Activated T-helper 2 cell treated with anti-CD3 and anti-CD28 coated beads, Interferon-gamma antibody, Interleukin-2, Interleukin-4, amounts not matched to agents 10 μg/mL and 5 μg/mL and 100 μg/mL, durations not matched to agents 14 hours and 24 hours and 36 hours (primary cell): ENCODE results near the gene ZIC2. TPM values are rescaled to one million over a fixed set of nuclear protein-coding genes. Genes with fewer than 3 reads are reported as not detected.
"Not testable (repeated sequence)": the region's sequence is repeated elsewhere in the genome, so short reads cannot be mapped to it uniquely, and the experiment has no call there.

Experiments
- DNase-seq: peaks from one replicate; pipeline ENCODE4 v3.0.0; 2021; ENCODE audit warnings: low spot score
- H3K27ac Mint-ChIP-seq: one replicate; pipeline ENCODE4 v1.8.0; 2021; ENCODE audit warnings: mixed read lengths
- H3K27me3 Mint-ChIP-seq: one replicate; pipeline ENCODE4 v1.8.0; 2021; ENCODE audit warnings: low read depth, mixed read lengths
- H3K36me3 Mint-ChIP-seq: one replicate; pipeline ENCODE4 v1.8.0; 2021; ENCODE audit warnings: low read depth, mixed read lengths
- H3K4me1 Mint-ChIP-seq: one replicate; pipeline ENCODE4 v1.8.0; 2021; ENCODE audit warnings: low read depth, mixed read lengths
- H3K4me3 Mint-ChIP-seq: one replicate; pipeline ENCODE4 v1.8.0; 2021; ENCODE audit warnings: low read depth, mild to moderate bottlenecking, moderate library complexity, mixed read lengths
- H3K9me3 Mint-ChIP-seq: one replicate; pipeline ENCODE4 v1.8.0; 2021; ENCODE audit warnings: mixed read lengths
- intact Hi-C: fragments of 100-400 bp; cut with micrococcal nuclease; formaldehyde crosslinking; loops from one replicate; pipeline ENCODE4 v1.15.1; 2023
- total RNA-seq: library from RNA; stranded (reverse); gene quantifications from 2 replicates; pipeline ENCODE4 v1.2.3, GENCODE V29; 2022

The ZIC2 gene
- total RNA-seq, 1 donor from 2014 or later = not detected

DNA sequence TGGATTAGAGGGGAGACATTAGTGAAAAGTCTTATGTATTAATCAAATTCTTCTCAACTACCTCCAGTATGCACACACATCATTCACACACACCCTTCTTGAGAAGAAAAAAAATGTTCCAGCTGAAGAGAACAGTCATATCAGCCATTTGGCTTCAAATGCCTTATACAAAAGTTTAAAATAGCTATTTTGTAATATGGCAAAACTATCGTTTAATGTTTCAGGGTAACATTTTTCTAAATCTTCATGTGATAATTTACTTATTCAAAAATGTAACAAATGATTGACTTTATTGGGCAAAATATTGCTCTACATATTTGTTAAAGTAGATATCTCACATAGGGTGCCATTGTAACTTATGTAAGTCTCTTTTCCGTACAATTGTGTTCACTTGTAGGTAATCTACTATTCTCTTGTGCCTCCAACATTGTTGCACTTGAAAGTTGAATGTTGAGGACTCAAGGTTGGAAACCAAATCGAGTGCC lies 13.6 kb downstream of the ZIC2 start:
- Mint-ChIP-seq H3K27me3 (peaks cover 81% of the 10 kb centered on the region), H3K4me1 (peaks cover 12% of the 10 kb centered on the region), H3K36me3 (peaks cover 3% of the 10 kb centered on the region), H3K27ac (no peak overlapping the region), H3K4me3 (no peak overlapping the region), H3K9me3 (no peaks in the 10 kb centered on the region)
- DNase-seq = no peak
- intact Hi-C loops = loop anchor here (1.0 to 5.0 kb wide), 3 partner anchors 38 to 517 kb away; no protein-coding TSS in a partner anchor

DNA sequence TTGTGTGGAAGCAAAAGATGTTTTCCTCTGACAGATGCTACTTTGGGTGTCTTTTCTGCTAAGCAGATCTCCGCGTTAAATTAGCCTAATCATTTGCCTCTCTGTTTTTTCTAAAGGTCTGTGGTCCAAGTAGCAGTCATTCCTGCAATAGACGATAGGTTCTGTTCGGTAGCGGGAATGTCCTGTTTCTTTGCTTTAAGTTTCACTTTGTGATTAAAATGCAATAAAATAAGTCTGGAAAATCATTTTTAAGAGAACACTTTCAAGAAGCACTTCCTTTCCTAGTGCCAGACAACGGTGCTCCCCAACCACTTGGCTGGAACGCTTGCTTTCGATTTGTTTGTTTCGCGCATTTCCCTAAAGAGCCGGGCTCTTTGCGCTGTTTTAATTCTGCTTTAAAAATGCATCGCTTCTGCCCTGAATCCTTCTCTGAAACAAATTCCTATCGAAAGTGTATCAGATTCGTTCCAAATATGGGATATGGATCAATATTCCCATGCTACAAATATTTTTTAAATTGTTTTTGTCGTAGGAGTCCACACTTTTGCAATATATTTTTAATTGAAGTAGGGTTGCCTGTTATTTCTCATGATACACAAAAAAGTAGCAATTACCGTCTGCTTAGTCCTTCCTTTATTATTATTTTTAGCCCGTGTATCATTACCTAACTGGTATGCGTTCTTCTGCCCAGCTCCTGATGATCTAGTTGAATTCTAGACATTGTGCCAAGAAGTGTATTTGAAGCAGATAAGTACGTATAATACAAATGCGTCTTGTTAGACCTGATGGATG lies 14.2 kb downstream of the ZIC2 start:
- H3K9me3 Mint-ChIP-seq = no peaks in the 10 kb centered on the region
- intact Hi-C loops = loop anchor here (1.0 to 5.0 kb wide), 3 partner anchors 38 to 517 kb away; no protein-coding TSS in a partner anchor
- peaks cover 75% of the 10 kb centered on the region for H3K27me3 Mint-ChIP-seq
- H3K4me1 Mint-ChIP-seq = peaks cover 12% of the 10 kb centered on the region
- no peak for DNase-seq
- H3K4me3 Mint-ChIP-seq = no peak overlapping the region
- H3K27ac Mint-ChIP-seq = peak overlapping the region; percentile 17
- peaks cover 3% of the 10 kb centered on the region for H3K36me3 Mint-ChIP-seq

DNA sequence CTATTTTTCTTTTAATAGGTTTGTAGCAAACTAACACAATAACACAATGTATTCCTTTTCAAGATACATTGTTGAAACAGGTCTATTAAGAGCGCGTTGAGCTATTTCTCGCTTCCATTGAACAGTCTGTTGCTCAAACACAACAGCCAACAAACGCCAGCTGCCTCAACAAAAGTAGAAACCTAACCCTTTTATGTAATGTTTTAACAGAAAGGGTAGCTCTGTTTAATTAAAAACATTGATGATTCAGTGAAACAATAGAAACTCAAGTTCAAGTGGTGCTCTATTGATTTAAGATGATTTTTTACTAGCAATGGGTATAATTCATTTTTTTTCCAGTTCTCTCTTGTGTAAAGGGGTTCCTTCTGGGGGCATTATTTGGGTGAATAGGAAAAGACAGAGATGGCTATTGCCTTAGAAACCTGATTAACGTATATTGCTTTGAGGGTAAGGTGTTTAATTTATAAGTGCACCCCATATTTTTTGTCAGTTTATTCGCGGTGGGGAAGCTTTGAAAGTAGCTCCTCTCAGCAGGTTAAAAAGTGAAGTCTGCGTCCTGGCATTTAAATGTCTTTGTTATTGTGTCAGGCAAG lies 14.9 kb downstream of the ZIC2 start:
- Mint-ChIP-seq H3K27me3 (peaks cover 71% of the 10 kb centered on the region), H3K9me3 (no peaks in the 10 kb centered on the region), H3K4me1 (peaks cover 14% of the 10 kb centered on the region), H3K36me3 (peaks cover 3% of the 10 kb centered on the region), H3K27ac (no peak overlapping the region), H3K4me3 (no peak overlapping the region)
- intact Hi-C loops = loop anchor here (5.0 kb wide), 2 partner anchors 99 to 516 kb away; no protein-coding TSS in a partner anchor
- DNase-seq = no peak

DNA sequence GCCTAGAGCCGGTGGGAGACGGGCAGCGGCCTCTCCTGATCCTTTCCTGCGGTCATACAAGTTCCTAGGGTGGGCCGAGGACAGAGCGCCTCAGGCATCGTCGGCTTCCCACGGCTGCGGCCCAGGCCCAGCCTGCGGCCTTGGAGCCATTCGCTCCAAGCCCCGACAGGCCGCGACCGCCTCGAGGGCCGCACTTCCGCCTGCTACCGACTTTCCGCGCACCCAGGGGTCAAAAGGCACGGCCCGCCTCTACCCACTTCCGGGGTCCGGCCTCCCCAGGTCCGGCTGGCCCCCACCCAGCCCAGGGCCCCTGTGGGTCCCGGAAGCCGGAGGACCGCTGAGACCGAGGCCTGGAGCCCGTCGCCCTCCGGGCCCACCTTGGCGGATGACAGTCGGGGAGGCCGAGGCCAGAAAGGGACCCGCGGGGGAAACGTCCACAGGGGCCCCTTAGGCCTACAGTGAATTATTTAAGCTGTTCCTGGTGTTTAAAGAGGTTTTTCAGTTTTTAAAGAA lies 16.2 kb downstream of the ZIC2 start:
- Mint-ChIP-seq H3K27me3 (peaks cover 62% of the 10 kb centered on the region), H3K9me3 (no peaks in the 10 kb centered on the region), H3K4me1 (peaks cover 19% of the 10 kb centered on the region), H3K36me3 (peaks cover 3% of the 10 kb centered on the region), H3K4me3 (no peak overlapping the region), H3K27ac (no peak overlapping the region)
- intact Hi-C loops = loop anchor here (5.0 kb wide), 2 partner anchors 100 to 515 kb away; no protein-coding TSS in a partner anchor
- no peak for DNase-seq

DNA sequence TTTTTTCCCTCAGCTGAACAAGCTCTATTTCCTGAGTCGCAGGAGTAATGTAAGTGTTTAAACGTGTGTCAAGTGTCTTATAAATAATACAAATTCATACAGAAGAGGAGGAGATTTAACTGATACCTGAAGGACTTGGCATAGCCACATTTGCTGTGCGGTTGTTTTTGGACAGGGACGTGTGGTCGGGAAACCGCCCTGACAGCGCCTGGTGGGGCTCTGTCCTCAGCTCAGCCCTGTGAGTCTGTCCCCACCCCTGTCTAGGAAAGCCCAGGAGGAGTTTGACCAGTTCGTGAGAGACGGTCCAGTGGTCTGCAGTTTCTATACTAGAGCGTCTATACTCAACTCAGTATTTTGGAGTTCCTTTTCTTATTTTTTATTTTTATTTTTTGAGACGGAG lies 16.7 kb downstream of the ZIC2 start:
- peaks cover 60% of the 10 kb centered on the region for H3K27me3 Mint-ChIP-seq
- H3K4me1 Mint-ChIP-seq = peaks cover 16% of the 10 kb centered on the region
- peaks cover 3% of the 10 kb centered on the region for H3K36me3 Mint-ChIP-seq
- no peak overlapping the region for H3K4me3 Mint-ChIP-seq
- DNase-seq = no peak
- intact Hi-C loops = loop anchor here (5.0 kb wide), 2 partner anchors 101 to 514 kb away; no protein-coding TSS in a partner anchor
- no peak overlapping the region for H3K27ac Mint-ChIP-seq
- H3K9me3 Mint-ChIP-seq = no peaks in the 10 kb centered on the region

DNA sequence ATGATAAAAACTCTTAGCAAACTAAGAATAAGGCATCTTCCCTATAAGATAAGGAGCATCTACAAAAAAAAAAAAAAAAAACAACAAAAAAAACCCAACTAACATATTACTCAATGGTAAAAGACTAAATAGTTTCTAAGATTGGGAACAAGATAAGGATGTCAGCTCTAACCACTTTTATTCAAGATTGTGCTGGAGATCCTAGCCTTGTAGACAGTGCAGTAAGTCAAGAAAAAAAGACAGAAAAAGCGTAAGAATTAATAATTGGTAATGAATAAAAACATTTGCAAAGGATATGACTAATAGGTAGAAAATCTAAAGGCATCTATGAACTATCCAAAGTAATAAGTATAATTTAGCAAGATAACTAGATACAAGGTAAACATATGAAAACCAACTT lies 33.0 kb downstream of the ZIC2 start:
- Mint-ChIP-seq H3K27me3 (peaks cover 23% of the 10 kb centered on the region), H3K4me1 (peaks cover 9% of the 10 kb centered on the region), H3K27ac (no peak overlapping the region), H3K36me3 (no peaks in the 10 kb centered on the region), H3K4me3 (no peak overlapping the region), H3K9me3 (no peaks in the 10 kb centered on the region)
- no peak for DNase-seq
- intact Hi-C loops = no loop called here

DNA sequence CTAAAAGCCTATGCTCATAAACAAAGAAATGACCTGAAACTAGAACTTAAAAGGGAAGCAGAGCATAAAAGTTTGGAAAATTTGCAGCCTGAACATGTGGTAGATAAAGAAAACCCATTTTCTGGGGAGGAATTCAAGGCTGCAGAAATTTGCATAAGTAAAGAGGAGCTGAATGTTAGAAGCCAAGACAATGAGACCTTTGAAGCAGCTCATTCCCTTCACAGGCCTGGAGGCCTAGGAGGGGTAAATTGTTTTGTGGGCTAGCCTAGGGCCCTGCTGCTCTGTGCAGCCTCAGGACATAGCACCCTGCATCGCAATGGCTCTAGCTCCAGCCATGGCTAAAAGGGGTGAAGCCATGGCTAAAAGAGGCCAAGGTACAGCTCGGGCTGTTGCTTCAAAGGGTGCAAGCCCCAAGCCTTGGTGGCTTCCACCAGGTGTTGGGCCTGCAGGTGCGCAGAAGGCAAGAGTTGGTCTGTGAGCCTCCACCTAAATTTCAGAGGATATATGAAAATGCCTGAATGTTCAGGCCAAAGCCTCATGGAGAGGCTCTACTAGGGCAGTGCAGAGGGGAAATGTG lies 38.3 kb downstream of the ZIC2 start:
- no peaks in the 10 kb centered on the region for H3K36me3 Mint-ChIP-seq
- H3K9me3 Mint-ChIP-seq = no peaks in the 10 kb centered on the region
- no peak overlapping the region for H3K27ac Mint-ChIP-seq
- no peak for DNase-seq
- intact Hi-C loops = no loop called here
- no peak overlapping the region for H3K4me3 Mint-ChIP-seq
- peaks cover 2% of the 10 kb centered on the region for H3K4me1 Mint-ChIP-seq
- peaks cover 5% of the 10 kb centered on the region for H3K27me3 Mint-ChIP-seq

DNA sequence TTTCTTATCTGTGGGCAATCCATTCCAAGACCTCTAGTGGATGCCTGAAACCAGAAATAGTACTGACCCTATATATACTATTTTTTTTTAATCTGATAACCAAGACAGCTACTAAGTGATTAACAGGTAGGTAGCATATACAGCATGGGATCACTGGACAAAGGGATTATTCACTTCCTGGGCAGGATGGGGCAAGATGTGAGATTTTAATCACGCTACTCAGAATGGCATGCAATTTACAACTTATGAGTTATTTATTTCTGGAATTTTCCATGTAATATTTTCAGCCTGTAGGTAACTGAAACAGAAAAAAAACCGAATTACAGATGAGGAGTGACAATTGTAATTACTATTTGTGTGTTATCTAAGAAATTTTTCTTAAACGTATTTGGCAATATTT lies 41.2 kb downstream of the ZIC2 start:
- Mint-ChIP-seq H3K27me3 (peaks cover 2% of the 10 kb centered on the region), H3K4me3 (no peak overlapping the region), H3K9me3 (no peaks in the 10 kb centered on the region), H3K4me1 (no peaks in the 10 kb centered on the region), H3K27ac (no peak overlapping the region), H3K36me3 (no peaks in the 10 kb centered on the region)
- intact Hi-C loops = no loop called here
- no peak for DNase-seq

DNA sequence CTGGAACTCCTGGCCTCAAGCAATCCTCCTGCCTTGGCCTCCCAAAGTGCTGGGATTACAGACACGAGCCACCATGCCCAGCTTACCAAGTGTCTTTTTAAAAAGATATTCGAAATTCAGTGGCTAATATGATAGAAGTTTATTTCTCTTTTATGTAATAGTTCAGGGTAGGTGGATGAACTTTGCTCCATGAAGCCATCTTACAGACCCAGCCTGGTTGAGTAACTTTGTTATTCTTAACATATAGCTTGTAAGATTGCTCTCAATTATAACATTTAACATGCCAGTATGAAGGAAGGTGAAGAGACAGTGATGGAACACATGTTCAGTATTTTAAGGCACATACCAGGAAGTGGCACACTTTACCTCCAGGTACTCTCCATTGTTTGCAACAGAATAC lies 42.4 kb downstream of the ZIC2 start:
- Mint-ChIP-seq H3K9me3 (no peaks in the 10 kb centered on the region), H3K27me3 (peaks cover 4% of the 10 kb centered on the region), H3K36me3 (no peaks in the 10 kb centered on the region), H3K4me3 (no peak overlapping the region), H3K4me1 (no peaks in the 10 kb centered on the region), H3K27ac (no peak overlapping the region)
- intact Hi-C loops = no loop called here
- DNase-seq = no peak

DNA sequence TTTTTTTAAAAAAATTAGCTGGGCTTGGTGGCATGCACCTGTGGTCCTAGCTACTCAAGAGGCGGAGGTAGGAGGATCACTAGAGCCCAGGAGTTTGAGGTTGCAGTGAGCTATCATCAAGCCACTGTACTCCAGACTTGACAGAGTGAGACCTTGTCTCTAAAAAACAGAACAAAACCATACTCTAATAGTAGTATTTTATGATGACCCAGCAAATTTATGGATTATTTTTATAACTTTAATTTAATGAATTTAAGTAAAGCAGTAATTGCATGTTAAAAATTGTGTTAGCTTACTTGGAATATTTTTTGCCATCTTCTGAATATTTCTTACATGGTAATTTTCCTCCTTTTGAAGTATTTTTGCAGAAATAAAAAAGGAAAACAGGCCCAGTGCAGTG lies 48.3 kb downstream of the ZIC2 start:
- Mint-ChIP-seq H3K36me3 (no peaks in the 10 kb centered on the region), H3K4me3 (no peak overlapping the region), H3K9me3 (no peaks in the 10 kb centered on the region), H3K4me1 (no peaks in the 10 kb centered on the region), H3K27me3 (peaks cover 9% of the 10 kb centered on the region), H3K27ac (no peak overlapping the region)
- no peak for DNase-seq
- intact Hi-C loops = no loop called here

DNA sequence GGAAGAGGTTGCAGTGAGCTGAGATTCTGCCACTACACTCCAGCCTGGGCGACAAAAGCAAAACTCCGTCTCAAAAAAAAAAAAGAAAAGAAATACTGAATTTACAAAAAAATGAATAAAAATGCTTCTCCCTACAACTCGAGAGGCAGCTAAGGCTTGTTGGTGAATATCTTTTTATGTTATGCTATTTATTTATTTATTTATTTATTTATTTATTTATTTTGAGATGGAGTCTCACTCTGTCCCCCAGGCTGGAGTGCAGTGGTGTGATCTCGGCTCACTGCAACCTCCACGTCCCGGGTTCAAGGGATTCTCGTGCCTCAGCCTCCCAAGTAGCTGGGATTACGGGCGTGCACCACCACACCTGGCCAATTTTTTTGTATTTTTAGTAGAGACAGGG lies 51.1 kb downstream of the ZIC2 start:
- H3K36me3 Mint-ChIP-seq, DNase-seq, H3K4me1 Mint-ChIP-seq, H3K27ac Mint-ChIP-seq, H3K9me3 Mint-ChIP-seq, H3K4me3 Mint-ChIP-seq, H3K27me3 Mint-ChIP-seq, intact Hi-C loops: not testable (repeated sequence)

DNA sequence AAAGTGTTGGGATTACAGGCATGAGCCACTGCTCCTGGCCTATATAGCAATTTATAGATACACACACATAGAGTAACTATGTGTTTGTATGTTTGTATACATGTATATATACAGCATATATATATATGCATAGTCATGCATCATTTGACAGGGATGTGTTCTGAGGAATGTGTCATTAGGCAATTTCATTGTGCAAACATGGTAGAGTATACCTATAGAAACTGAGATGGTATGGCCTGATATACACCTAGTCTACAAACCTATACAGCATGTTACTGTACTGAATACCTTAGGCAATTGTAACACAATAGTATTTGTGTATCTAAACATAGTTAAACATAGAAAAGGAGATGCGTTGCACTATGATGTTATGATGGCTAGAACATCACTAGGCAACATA lies 54.4 kb downstream of the ZIC2 start:
- H3K27me3 Mint-ChIP-seq = peaks cover 8% of the 10 kb centered on the region
- H3K9me3 Mint-ChIP-seq = no peaks in the 10 kb centered on the region
- no peaks in the 10 kb centered on the region for H3K4me1 Mint-ChIP-seq
- H3K27ac Mint-ChIP-seq = no peak overlapping the region
- intact Hi-C loops = no loop called here
- H3K36me3 Mint-ChIP-seq = no peaks in the 10 kb centered on the region
- H3K4me3 Mint-ChIP-seq = no peak overlapping the region
- DNase-seq = no peak
